ENCODE results near the gene OR51T1. TPM values are rescaled to one million over a fixed set of nuclear protein-coding genes. Genes with fewer than 3 reads are reported as not detected.

The OR51T1 gene
- total RNA-seq, 2 experiments from 2014 or later, result not detected

DNA sequence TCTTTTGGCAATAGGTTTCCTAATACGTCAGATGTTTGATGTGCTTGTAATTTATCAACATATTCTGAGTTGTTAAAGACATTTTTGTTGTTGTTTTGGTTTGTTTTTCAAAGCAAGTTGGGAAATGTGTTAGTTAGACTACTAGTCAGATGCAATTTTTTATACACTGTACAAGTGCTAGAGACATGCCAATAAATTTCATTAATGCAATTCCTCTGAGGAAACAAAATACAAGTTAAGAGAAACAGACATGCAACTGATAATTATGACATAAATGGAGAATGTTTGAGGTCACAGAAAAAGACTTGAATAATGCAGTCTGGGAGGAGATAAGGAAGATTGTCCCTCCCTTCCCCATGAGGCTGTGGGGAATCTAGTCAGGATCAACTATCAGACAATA, 5.9 kb downstream of the OR51T1 start:
- POLR2A ChIA-PET, result no interaction called here
- H3K9me3 Mint-ChIP-seq, result no peaks in the 10 kb centered on the region
- intact Hi-C loops (cut with micrococcal nuclease), result no loop called here
- H3K4me3 Mint-ChIP-seq, result no peak overlapping the region
- DNase-seq, result no peak
- no peaks in the 10 kb centered on the region for H3K4me1 Mint-ChIP-seq (ENCODE audit: low read depth)
- no peak overlapping the region for H3K27ac Mint-ChIP-seq
- H3K27me3 Mint-ChIP-seq, result no peaks in the 10 kb centered on the region
- H3K36me3 Mint-ChIP-seq, result no peaks in the 10 kb centered on the region
- CTCF ChIA-PET, result no interaction called here

DNA sequence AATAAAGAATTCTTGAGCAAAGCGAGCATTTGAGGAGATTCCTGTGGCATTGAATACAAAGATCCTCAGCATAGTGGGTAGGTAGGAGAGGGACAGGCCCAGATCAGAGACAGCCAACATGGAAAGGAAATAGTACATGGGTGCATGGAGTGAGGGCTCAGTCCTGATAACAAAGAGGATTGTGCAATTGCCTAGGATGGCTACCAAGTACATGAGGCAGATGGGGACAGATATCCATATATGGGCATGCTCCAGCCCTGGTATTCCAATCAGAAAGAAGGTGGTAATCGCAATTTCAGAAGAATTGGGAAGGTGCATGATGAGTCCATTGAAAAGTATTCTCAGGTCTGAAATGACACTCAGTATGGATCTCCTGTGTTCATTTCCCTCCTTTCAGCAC, 8.6 kb downstream of the OR51T1 start:
- Mint-ChIP-seq H3K4me3 (no peak overlapping the region), H3K27ac (no peak overlapping the region), H3K27me3 (no peaks in the 10 kb centered on the region), H3K9me3 (no peaks in the 10 kb centered on the region), H3K36me3 (no peaks in the 10 kb centered on the region), H3K4me1 (ENCODE audit: low read depth) (no peaks in the 10 kb centered on the region)
- DNase-seq, result no peak
- ChIA-PET POLR2A (no interaction called here), CTCF (no interaction called here)
- intact Hi-C loops (cut with micrococcal nuclease), result no loop called here

DNA sequence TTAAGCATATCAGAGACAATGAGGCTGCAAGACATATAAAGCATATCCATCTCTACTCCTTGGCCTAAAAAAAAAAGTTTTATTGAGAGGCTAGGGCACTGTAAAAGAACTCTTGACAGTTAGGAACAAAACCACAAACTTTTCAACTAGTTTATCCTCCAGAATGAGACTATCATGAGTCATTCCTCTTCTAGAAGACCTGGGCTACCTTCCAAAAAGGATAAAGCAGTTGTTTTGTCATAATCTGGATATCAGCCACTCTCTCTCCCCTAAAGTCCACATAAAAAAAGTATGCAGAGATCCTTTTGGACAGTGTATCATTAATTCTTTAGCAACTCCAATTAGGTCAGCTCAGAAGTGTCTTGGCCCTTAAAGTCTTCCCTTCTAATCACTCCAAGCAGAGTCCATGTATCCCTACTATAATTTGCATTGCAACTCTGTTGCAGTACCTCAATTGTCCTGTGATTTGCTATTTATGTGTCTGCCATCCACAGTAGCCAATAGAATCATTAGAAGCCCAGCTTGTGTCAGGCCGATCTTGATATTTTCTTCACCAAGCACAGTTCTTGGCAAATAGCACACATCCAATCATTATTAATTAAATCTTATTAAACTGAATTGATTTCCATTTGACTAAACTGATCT, 10.4 kb downstream of the OR51T1 start:
- H3K9me3 Mint-ChIP-seq, result no peaks in the 10 kb centered on the region
- H3K27ac Mint-ChIP-seq, result no peak overlapping the region
- no peaks in the 10 kb centered on the region for H3K36me3 Mint-ChIP-seq
- no peaks in the 10 kb centered on the region for H3K4me1 Mint-ChIP-seq (ENCODE audit: low read depth)
- intact Hi-C loops (cut with micrococcal nuclease), result no loop called here
- H3K4me3 Mint-ChIP-seq, result no peak overlapping the region
- DNase-seq, result no peak
- POLR2A ChIA-PET, result no interaction called here
- CTCF ChIA-PET, result no interaction called here
- peaks cover 1% of the 10 kb centered on the region for H3K27me3 Mint-ChIP-seq

DNA sequence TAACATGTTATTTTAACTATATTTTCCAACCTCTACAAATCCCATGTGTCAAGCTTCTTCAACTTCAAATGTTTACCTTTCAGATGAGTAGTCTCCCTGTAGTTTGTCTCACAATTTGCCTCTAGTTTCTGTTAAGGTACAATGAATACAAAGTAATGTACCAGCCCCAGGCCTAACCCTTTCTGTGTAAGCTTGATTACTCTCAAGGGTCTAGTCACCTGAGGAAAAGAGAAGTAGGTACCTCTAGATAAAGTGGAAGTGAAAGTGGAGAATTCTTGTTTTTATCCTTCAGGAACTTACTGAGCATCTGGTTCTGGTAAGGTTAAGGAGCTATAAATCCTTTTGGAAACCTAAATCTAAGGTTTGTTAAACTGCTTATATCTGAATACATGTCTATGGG, 21.8 kb downstream of the OR51T1 start, which contains the start of gene OR51A7:
TSS of gene OR51A7 (plus strand) at position 300 of the 400 bp plus-strand sequence. CDS start 3,587 bp downstream, outside the sequence.
- Mint-ChIP-seq H3K27me3 (no peaks in the 10 kb centered on the region), H3K36me3 (no peaks in the 10 kb centered on the region)

DNA sequence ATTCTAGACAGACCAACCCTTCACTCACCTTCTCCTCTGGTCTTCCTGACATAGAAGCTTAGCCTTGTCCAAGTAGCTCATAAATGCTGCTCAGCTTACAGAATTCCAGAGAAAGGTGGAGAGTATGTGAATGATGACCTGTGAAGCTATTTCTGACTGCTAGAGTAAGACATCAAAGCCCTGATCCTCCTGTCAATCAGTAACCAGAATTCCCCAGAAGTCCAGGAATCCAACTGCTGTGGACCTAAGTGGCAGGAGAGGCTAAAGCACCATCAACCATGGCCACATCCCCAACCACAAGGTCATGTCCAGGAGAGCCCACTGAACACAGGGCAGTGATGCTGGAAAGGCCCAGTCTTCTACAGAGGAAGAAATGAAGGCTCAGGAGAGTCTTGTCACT, 34.9 kb downstream of the OR51T1 start:
- CTCF ChIA-PET, result no interaction called here
- H3K27ac Mint-ChIP-seq, result no peak overlapping the region
- intact Hi-C loops (cut with micrococcal nuclease), result no loop called here

More for the DNA sequence above, 21.8 kb downstream of the OR51T1 start, which contains the start of gene OR51A7:
- Mint-ChIP-seq H3K4me1 (ENCODE audit: low read depth) (no peaks in the 10 kb centered on the region), H3K9me3 (no peaks in the 10 kb centered on the region), H3K4me3 (no peak within 1 kb of the TSS), H3K27ac (no peak within 1 kb of the TSS)
- intact Hi-C loops (cut with micrococcal nuclease), result no loop called here
- POLR2A ChIA-PET, result no interaction called here
- DNase-seq, result no peak
- CTCF ChIA-PET, result no interaction called here

DNA sequence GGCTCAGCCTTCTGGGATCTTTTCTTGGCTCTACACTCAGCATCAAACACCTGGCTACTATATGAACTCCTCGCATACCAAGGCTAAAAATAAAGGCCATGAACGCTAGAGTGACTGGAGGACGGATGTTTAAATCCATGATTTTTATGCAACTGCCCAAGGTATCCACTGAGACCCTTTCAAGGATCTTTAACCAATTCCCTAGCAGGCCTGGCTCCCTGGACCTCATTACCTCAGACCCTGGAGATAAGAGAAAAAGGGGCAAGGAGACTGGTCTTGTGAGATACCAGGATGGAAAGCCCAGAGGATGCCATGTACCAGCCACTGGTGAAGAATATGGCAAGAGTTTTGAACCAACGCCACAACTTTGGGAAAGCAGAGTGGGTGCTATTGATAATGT, 37.5 kb downstream of the OR51T1 start, which contains the start of gene OR51G2:
TSS of gene OR51G2 (minus strand) at position 101 of the 400 bp plus-strand sequence. CDS start 3,687 bp downstream, outside the sequence.
- H3K9me3 Mint-ChIP-seq, result no peaks in the 10 kb centered on the region
- intact Hi-C loops (cut with micrococcal nuclease), result no loop called here
- CTCF ChIA-PET, result no interaction called here
- H3K36me3 Mint-ChIP-seq, result no peaks in the 10 kb centered on the region
- no peaks in the 10 kb centered on the region for H3K4me1 Mint-ChIP-seq (ENCODE audit: low read depth)
- DNase-seq, result no peak
- H3K4me3 Mint-ChIP-seq, result no peak within 1 kb of the TSS
- POLR2A ChIA-PET, result no interaction called here
- H3K27ac Mint-ChIP-seq, result no peak within 1 kb of the TSS
- H3K27me3 Mint-ChIP-seq, result peaks cover 9% of the 10 kb centered on the region

More for the DNA sequence above, 34.9 kb downstream of the OR51T1 start:
- no peaks in the 10 kb centered on the region for H3K36me3 Mint-ChIP-seq
- DNase-seq, result no peak
- POLR2A ChIA-PET, result no interaction called here
- peaks cover 3% of the 10 kb centered on the region for H3K27me3 Mint-ChIP-seq
- H3K4me1 Mint-ChIP-seq (ENCODE audit: low read depth), result no peaks in the 10 kb centered on the region
- no peaks in the 10 kb centered on the region for H3K9me3 Mint-ChIP-seq
- H3K4me3 Mint-ChIP-seq, result no peak overlapping the region

DNA sequence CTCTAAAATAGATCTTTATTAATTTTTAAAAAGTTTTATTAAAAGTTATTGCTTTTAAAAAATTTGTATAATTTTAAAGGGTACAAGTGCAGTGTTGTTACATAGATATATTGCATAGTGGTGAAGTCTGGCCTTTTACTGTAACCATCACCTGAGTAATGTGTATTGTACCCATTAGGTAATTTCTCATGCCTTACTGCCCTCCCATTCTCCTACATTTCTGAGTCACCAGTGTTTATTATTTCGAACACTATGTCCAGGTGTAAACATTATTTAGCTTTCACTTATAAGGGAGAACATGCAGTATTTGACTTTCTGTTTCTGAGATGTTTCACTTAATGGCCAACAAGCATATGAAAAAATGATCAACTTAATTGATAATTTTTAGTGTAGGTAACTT, 40.1 kb downstream of the OR51T1 start:
- Mint-ChIP-seq H3K4me3 (no peak overlapping the region), H3K27me3 (peaks cover 6% of the 10 kb centered on the region), H3K36me3 (no peaks in the 10 kb centered on the region), H3K27ac (no peak overlapping the region), H3K9me3 (no peaks in the 10 kb centered on the region), H3K4me1 (ENCODE audit: low read depth) (no peaks in the 10 kb centered on the region)
- no peak for DNase-seq
- POLR2A ChIA-PET, result no interaction called here
- intact Hi-C loops (cut with micrococcal nuclease), result no loop called here
- CTCF ChIA-PET, result no interaction called here

DNA sequence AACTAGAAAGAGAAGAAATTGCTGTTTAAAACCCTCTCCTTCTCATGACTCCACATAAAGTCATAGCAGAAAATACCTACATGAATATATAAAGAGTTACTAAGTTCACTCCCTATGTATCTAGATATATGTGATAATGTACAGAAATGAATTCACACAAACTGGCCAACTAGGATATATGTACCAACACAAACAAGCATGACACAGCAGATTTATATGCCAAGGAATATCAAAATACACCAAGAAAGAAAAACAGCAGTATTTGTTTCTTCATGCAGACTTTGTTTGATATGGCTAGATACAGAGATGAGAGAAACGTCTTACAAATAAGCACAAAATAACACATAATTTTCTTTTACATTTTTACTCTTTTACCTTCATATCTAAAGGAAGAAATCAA, 40.6 kb downstream of the OR51T1 start:
- no peaks in the 10 kb centered on the region for H3K9me3 Mint-ChIP-seq
- H3K4me1 Mint-ChIP-seq (ENCODE audit: low read depth), result no peaks in the 10 kb centered on the region
- intact Hi-C loops (cut with micrococcal nuclease), result no loop called here
- CTCF ChIA-PET, result no interaction called here
- POLR2A ChIA-PET, result no interaction called here
- peaks cover 6% of the 10 kb centered on the region for H3K27me3 Mint-ChIP-seq
- H3K27ac Mint-ChIP-seq, result no peak overlapping the region
- no peak for DNase-seq
- H3K36me3 Mint-ChIP-seq, result no peaks in the 10 kb centered on the region
- H3K4me3 Mint-ChIP-seq, result no peak overlapping the region

DNA sequence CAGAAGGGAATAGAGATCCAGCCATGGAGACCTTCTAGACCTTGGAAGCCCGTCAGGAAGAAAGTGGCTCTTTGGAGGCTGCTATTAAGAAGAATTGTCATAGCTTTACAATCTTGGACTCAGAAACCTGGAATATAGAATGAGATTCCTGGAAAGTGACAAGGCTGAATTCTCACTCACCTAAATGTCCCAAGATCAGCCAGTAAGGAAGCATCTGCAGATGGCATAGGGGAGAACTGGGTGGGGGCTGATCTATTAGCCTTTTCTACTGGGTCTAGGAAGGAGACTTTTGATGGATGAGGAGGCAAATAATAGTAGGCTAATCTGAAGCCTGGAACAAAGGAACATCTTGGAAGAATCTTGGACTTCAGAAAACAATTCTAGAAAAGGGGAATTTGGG, 42.5 kb downstream of the OR51T1 start, which contains the start of gene OR51G1:
TSS of gene OR51G1 (minus strand) at position 101 of the 400 bp plus-strand sequence. CDS start at position 101, 0 bp downstream.
- CTCF ChIA-PET, result no interaction called here
- Mint-ChIP-seq H3K9me3 (no peaks in the 10 kb centered on the region), H3K27me3 (peaks cover 6% of the 10 kb centered on the region), H3K36me3 (no peaks in the 10 kb centered on the region), H3K27ac (no peak within 1 kb of the TSS), H3K4me3 (no peak within 1 kb of the TSS), H3K4me1 (ENCODE audit: low read depth) (no peaks in the 10 kb centered on the region)
- intact Hi-C loops (cut with micrococcal nuclease), result no loop called here
- POLR2A ChIA-PET, result no interaction called here
- DNase-seq, result no peak

DNA sequence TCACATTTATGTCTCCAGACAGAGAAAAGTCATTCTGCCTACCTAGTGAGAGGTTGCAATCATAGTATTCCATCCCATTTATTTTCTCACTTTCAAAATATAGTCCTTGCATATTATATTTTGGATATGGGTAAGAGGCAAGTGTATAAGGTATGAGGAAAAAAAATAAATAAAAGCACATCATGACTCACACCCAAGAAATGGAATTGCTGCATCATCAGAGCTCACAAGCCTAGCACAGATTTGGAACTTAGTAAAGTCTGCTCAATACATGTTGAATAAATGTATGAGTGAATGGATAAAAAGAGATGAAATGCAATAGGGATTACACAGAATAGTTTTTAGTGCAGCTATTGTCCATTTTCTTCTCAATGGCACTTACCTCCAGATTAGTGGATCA, 44.9 kb downstream of the OR51T1 start:
- Mint-ChIP-seq H3K4me3 (no peak overlapping the region), H3K27ac (no peak overlapping the region), H3K9me3 (no peaks in the 10 kb centered on the region), H3K36me3 (no peaks in the 10 kb centered on the region), H3K4me1 (ENCODE audit: low read depth) (no peaks in the 10 kb centered on the region), H3K27me3 (peaks cover 6% of the 10 kb centered on the region)
- CTCF ChIA-PET, result no interaction called here
- no peak for DNase-seq
- intact Hi-C loops (cut with micrococcal nuclease), result no loop called here
- POLR2A ChIA-PET, result no interaction called here

Other genes starting within 250 kb of the OR51T1 start
- not detected for gene OR51D1, start 244.4 kb upstream of the OR51T1 start, total RNA-seq
- not detected for gene OR51E1, start 237.9 kb upstream of the OR51T1 start, total RNA-seq
- not detected for gene OR51E2, start 184.0 kb upstream of the OR51T1 start, total RNA-seq
- gene MMP26, start 177.1 kb upstream of the OR51T1 start, total RNA-seq, result not detected
- not detected for gene OR51F1, start 112.0 kb upstream of the OR51T1 start, total RNA-seq
- not detected for gene OR52R1, start 77.5 kb upstream of the OR51T1 start, total RNA-seq
- gene OR51F2, start 60.6 kb upstream of the OR51T1 start, total RNA-seq, result not detected
- gene OR51S1, start 32.7 kb upstream of the OR51T1 start, total RNA-seq, result not detected
- not detected for gene OR51A7, start 21.9 kb downstream of the OR51T1 start, total RNA-seq
- not detected for gene OR51G2, start 37.5 kb downstream of the OR51T1 start, total RNA-seq
- not detected for gene OR51G1, start 42.4 kb downstream of the OR51T1 start, total RNA-seq
- not detected for gene OR51A4, start 65.7 kb downstream of the OR51T1 start, total RNA-seq
- gene OR51A2, start 73.8 kb downstream of the OR51T1 start, total RNA-seq, result not detected
- gene OR51L1, start 113.0 kb downstream of the OR51T1 start, total RNA-seq, result not detected
- not detected for gene OR52J3, start 164.6 kb downstream of the OR51T1 start, total RNA-seq
- not detected for gene OR52E2, start 177.7 kb downstream of the OR51T1 start, total RNA-seq
- gene OR52E1, start 187.7 kb downstream of the OR51T1 start, total RNA-seq, result not detected